ENCODE results near the gene CFAP54. TPM values are rescaled to one million over a fixed set of nuclear protein-coding genes. Genes with fewer than 3 reads are reported as not detected.

The CFAP54 gene
- total RNA-seq, 6 experiments from 2014 or later: 0.40 to 0.66 (median 0.56) TPM

DNA sequence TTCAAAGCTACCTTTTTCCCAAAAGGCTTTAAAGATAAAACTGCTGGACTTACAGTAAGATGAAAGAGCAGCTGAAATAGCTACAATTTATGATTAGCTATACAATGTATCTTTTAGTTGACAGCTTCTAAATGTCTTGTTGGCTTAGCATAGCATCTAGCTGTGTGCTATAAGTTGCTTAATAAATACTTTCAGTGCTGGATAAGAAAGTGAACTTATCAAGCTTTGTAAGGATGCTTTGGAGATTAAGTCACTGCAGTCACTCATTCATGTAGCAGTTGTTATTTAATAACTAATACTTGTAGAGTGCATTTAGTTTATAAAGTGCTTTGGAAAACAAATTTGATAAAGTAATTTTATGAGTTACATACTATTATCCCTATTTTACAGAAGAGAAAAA, 14.6 kb downstream of the CFAP54 start:
- Mint-ChIP-seq H3K4me1 (ENCODE audit: low read depth) (peaks cover 49% of the 10 kb centered on the region), H3K9me3 (no peaks in the 10 kb centered on the region), H3K36me3 (ENCODE audit: low read depth) (no peaks in the 10 kb centered on the region), H3K27me3 (ENCODE audit: insufficient read depth) (no peaks in the 10 kb centered on the region), H3K27ac (no peak overlapping the region), H3K4me3 (no peak overlapping the region)
- no peak for DNase-seq
- TF ChIP-seq, protein P1, sequence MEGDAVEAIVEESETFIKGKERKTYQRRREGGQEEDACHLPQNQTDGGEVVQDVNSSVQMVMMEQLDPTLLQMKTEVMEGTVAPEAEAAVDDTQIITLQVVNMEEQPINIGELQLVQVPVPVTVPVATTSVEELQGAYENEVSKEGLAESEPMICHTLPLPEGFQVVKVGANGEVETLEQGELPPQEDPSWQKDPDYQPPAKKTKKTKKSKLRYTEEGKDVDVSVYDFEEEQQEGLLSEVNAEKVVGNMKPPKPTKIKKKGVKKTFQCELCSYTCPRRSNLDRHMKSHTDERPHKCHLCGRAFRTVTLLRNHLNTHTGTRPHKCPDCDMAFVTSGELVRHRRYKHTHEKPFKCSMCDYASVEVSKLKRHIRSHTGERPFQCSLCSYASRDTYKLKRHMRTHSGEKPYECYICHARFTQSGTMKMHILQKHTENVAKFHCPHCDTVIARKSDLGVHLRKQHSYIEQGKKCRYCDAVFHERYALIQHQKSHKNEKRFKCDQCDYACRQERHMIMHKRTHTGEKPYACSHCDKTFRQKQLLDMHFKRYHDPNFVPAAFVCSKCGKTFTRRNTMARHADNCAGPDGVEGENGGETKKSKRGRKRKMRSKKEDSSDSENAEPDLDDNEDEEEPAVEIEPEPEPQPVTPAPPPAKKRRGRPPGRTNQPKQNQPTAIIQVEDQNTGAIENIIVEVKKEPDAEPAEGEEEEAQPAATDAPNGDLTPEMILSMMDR (IDR thresholded peaks at IDR 0.05): no peak

DNA sequence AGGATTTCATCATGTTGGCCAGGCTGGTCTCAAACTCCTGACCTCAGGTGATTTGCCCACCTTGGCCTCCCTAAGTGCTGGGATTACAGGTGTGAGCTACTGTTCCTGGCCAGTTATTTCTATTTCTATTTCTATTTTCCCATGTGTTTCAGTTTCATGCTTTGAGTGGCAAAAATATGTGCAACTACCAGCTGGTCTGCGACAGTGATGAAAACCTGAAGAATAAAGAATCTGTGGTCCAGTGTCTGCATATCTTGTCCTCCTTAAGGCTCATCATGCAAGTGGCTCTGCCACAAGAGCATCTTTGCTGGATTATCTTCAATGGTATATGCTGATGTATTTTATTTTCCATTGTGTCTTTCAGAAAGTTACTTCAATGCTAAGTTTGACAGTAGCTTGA, 17.4 kb downstream of the CFAP54 start:
- Mint-ChIP-seq H3K36me3 (ENCODE audit: low read depth) (no peaks in the 10 kb centered on the region), H3K9me3 (no peaks in the 10 kb centered on the region)

DNA sequence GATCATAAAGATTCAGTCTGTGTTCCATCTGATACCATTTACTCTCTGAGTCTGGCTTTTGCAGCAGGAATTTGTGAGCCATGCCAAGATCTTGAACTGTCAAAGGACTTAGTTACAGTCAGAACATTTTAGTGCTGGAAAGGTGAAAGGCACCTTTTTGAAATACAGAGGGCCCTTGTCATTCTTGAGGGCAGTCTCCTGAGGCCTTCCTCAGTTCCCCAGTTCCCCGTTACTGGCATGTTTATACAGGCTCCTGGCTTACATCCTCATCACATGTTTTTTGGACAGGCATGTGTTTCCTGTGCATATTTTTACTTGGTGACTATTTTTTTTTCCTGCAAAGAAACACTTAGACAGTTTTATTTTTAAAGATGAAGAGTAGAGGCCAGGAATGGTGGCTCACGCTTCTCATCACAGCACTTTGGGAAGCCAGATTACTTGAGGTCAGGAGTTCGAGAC, 21.0 kb downstream of the CFAP54 start:
- Mint-ChIP-seq H3K27me3 (ENCODE audit: insufficient read depth) (no peaks in the 10 kb centered on the region), H3K27ac (no peak overlapping the region), H3K36me3 (ENCODE audit: low read depth) (no peaks in the 10 kb centered on the region), H3K4me3 (no peak overlapping the region), H3K9me3 (no peaks in the 10 kb centered on the region), H3K4me1 (ENCODE audit: low read depth) (peaks cover 23% of the 10 kb centered on the region)
- DNase-seq: no peak
- TF ChIP-seq, protein P1 (IDR thresholded peaks at IDR 0.05): no peak

More for the DNA sequence above, 17.4 kb downstream of the CFAP54 start:
- H3K27ac Mint-ChIP-seq: no peak overlapping the region
- H3K4me1 Mint-ChIP-seq (ENCODE audit: low read depth): peaks cover 36% of the 10 kb centered on the region
- H3K4me3 Mint-ChIP-seq: no peak overlapping the region
- DNase-seq: no peak
- TF ChIP-seq, protein P1 (IDR thresholded peaks at IDR 0.05): no peak
- H3K27me3 Mint-ChIP-seq (ENCODE audit: insufficient read depth): no peaks in the 10 kb centered on the region

DNA sequence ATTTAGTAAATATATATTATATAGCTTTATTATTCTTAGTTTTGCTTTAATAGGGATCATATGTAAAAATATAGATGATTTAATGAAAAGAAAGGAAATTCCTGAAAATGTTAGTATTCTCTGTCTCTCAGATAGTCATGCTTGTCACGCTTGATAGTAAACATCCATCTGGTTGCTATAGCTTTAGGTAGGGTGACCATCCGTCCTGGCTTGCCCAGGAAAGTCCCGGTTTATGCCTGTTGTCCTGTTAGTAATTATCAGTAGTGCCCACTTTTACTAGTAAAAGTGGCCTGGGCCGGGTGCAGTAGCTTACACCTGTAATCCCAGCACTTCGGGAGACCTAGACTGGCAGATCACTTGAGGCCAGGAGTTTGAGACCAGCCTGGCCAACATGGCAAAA, 23.8 kb downstream of the CFAP54 start:
- Mint-ChIP-seq H3K4me3 (no peak overlapping the region), H3K27ac (no peak overlapping the region), H3K4me1 (ENCODE audit: low read depth) (peaks cover 29% of the 10 kb centered on the region), H3K27me3 (ENCODE audit: insufficient read depth) (peaks cover under 1% of the 10 kb centered on the region; the same call in 1 of the 2 replicates), H3K9me3 (no peaks in the 10 kb centered on the region), H3K36me3 (ENCODE audit: low read depth) (no peaks in the 10 kb centered on the region)
- no peak for DNase-seq
- TF ChIP-seq, protein P1 (IDR thresholded peaks at IDR 0.05): no peak

DNA sequence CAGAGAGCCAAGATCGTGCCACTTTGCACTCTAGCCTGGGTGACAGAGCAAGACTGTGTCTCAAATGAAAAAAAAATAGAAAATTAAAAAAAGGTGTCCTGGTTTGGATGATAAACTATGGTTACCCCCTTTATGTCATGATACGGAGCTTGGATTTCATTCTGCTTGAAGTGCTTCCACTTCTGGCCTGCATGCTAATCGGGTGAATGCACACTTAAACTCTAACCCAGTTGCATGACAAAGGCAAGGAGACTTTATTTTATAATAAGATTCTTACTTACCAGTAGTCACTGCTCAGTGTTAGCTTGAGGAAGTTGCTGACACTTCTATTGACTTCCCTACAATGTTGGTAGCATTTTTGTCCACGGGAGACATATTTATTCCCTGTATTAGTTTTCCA, 24.3 kb downstream of the CFAP54 start:
- TF ChIP-seq, protein P1 (IDR thresholded peaks at IDR 0.05): no peak
- Mint-ChIP-seq H3K9me3 (no peaks in the 10 kb centered on the region), H3K4me3 (no peak overlapping the region), H3K27me3 (ENCODE audit: insufficient read depth) (peaks cover 3% of the 10 kb centered on the region; the same call in 1 of the 2 replicates), H3K4me1 (ENCODE audit: low read depth) (peaks cover 27% of the 10 kb centered on the region), H3K27ac (no peak overlapping the region), H3K36me3 (ENCODE audit: low read depth) (no peaks in the 10 kb centered on the region)
- no peak for DNase-seq

DNA sequence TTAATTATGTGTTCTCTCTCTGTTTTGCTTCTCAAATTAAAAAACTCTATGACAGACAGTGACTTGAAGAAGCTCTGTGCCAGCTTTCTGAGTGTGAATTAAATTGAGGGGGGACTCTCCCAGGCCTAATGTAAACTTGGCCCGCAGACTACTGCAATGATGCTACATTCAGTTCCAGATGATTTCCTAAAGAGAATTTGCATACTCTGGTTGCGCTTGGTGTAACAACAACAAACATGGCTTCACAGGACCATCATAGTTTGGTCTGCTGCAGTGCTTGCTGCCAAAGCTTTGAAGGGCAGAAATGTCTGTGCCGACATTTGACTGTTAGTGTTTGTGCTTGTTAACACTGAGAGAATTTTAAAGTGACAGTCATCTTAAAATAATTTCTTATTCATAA, 25.0 kb downstream of the CFAP54 start:
- H3K36me3 Mint-ChIP-seq (ENCODE audit: low read depth): no peaks in the 10 kb centered on the region
- no peak overlapping the region; the same call in 1 of the 2 replicates for H3K27ac Mint-ChIP-seq
- DNase-seq: no peak
- peaks cover 22% of the 10 kb centered on the region for H3K4me1 Mint-ChIP-seq (ENCODE audit: low read depth)
- H3K9me3 Mint-ChIP-seq: no peaks in the 10 kb centered on the region
- TF ChIP-seq, protein P1 (IDR thresholded peaks at IDR 0.05): no peak
- peaks cover 3% of the 10 kb centered on the region; the same call in 1 of the 2 replicates for H3K27me3 Mint-ChIP-seq (ENCODE audit: insufficient read depth)
- no peak overlapping the region for H3K4me3 Mint-ChIP-seq
